ENCODE results near the gene TMA7.

Gene TMA7

DNA sequence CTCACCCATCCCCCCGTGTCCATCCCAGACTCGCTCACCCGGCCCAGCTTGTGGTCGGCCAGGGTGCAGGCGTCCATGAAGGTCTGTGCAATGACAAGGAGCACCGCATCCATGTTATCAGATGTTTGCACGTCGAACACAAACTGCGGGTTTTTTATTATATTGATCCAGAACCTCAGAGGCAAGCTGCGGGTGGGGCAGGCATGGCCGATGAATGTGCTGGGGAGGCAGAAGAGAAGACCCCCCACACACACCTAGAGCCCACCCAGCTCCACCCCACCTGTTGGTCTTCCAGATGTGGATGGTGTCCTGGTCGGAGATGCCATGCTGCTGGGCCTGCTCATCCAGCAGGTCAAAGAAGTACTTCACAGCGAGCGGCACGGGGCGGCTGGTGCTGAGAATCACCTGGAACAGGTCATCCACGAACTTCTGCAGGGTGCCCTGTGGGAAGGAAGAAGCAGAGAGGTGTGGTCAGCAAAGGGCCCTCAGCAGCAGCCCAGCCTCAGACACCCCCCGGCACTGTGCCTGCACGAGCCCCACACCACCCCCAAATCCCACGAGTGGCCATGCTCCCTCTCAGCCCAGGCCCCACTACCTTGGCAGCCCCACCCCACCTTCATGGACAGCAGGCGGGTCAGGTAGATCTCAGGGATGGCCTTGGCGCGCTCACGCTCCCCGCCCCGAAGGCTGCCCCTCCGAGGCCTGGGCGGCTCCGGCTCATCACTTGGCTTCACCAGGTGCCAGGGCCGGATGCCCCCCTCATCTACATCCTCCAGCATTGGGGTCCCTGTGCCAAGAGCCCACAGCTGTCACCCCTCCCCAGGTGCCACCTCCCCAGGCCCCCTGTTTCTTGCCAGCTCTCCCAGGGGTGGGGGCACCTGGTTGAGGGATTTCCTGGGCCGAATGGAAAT lies 30.5 kb upstream of the TMA7 start:
- DNase-seq: no peak

DNA sequence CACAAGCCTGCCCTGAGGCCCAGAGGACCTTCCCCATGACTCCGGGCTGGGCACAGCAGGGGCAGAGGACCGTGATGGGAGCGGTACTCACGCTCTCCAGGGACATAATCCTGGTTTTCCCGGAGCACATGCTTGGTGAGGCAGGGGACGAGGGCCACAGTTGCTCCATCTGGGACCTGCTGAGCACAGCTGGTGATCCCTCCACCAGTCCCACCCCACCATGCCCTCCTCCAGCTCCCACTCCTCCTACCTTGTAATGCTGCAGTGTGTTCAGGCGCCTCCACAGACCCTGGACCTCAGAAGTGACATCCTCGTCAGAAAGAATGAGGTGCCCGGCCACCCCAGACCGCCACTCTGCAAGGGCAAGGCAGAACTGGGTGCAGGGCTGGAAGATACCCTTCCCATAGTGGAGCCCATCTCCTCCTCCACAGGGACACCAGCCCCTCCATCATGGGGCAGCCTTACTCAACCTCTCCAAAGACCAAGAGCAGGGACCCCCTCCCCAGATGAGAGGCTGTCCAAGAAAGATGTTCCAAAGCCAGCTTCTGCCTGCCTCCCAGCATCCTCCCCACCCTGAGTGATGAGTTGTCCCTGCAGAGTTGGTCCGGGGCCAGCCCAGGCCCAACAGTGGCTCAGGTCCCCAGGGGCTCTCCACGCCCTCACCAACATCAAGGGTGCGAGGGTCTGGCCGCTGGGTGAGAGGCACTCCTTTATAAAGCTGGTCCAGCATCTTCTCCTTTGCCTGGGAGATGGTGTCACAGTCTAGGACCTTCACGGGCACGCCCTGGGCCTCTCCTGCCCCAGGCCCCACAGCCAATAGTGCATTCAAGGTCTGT lies 29.6 kb upstream of the TMA7 start:
- no peak for DNase-seq

DNA sequence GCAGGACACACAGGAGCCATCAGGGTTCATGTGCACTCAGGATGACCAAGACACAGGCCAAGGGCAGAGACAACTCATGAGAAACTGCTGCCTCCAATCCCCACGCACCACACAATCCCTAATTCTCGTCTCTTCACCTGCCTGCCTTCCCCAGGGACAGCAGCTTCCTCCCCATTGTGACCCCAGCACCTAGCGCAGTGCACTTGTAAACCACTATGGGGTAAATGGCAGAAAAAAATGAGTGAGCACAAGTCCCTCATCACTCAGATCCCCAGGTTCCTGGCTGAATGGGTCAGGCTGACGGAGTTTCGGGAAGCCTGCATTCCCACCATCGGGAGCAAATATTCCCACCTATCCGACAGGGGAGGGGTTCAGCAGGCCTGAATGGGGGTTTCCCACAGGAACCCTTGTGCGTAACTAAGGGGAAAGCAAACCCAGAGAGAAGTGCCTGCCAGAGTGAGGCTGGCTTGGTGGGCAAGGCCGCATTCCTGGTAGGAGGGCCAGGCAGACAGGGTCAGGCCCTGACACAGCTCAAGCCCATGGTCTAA lies 28.9 kb upstream of the TMA7 start:
- DNase-seq: no peak

- DNase-seq: no peak
Observed at GRCh38 chr3:48411606-48412374, 28.3 kb upstream of the TMA7 start.

DNA sequence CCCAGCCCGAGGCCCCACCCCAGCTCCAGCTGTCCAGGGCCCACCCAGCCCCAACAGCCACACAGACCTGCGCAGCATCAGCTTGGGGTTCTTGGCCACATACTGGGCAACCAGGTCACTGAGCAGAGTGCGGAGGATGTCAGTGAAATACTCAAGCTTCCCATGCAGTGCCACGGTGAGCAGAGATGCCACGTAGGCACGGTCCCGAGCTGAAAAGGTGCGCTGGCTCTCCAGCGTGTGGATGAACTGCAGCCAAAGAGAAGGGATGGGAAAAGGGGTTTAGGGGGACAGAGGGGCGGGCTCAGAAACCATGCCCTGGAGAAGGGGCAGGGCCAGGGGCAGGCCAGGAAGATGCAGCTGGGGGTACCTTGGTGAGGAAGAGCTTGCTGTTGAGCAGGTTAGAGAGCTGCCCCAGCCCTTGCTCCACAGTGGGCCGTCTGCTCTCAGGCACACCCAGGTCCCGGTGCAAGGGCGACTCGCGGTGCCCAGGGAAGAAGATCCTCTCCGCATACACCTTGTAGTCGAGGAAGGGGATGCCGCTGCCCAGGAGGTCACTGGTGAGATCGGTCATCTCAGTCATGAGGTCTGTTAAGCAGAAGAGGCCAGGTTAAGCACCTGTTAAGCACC lies 27.6 kb upstream of the TMA7 start:
- no peak for DNase-seq

- no peak for DNase-seq
Observed at GRCh38 chr3:48413086-48413485, 27.0 kb upstream of the TMA7 start.

DNA sequence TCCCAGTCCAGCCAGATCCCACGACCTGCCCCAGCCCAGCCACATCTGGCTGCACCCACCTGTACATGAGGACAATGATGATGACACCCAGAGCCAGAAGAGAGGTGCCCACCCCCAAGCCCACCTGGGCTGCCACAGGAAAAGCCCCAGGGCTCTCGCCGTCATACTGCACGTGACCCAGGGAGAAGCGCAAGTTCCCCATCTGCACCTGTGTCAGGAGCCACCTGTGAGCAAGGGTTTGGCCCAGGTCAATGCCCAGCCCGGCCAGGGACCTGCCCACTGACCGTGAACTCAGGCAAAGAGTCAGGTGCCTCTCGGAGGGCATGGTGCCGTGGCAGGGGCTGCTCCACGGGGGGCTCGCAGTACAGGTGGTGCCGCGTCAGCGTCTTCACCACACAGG lies 26.4 kb upstream of the TMA7 start:
- no peak for DNase-seq

DNA sequence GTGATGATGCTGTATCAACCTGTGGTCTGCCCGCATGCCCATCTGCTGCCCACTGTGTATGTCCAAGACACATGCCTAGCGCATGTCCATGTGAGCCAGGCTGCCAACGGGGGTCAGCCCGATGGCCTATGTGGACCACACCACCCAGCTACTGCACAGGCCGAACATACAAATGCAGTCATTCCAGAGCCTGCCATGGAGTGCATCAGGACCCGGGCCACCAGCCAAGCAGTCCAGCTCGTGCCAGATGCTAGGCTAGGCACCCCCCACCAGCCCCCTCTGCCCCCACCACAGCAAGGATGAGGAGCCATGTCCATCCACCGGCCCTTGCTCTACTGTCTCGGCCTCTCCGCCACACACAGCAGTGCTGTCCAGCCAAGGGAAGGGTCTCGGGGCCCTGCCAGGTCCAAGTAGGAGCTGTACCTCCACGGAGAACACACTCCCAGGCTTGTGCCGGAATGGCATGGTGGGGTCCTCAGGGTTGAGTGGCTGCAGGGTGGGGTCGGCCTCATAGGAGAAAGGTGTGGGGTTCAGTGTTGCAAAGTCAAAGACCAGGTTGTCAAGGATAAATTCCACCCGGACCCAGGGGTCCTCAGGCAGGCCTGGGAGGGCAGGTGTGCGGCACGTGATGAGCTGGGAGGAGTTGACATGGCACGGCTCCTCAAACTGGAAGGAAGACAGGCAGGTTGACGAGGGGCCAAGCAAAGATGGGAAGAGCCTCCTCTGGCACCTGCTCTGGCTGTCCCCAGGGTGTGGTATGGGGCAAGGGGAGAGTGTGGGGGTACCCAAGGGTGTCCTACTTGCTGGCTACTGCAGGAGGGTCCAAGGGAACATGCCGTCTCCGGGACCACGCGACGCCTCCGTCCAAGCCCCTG lies 25.4 kb upstream of the TMA7 start:
- no peak for DNase-seq

- no peak for DNase-seq
Observed at GRCh38 chr3:48415251-48415953, 24.7 kb upstream of the TMA7 start.

GRCh38 chr3:48416091-48416505 lies 24.0 kb upstream of the TMA7 start:
- no peak for DNase-seq

DNA sequence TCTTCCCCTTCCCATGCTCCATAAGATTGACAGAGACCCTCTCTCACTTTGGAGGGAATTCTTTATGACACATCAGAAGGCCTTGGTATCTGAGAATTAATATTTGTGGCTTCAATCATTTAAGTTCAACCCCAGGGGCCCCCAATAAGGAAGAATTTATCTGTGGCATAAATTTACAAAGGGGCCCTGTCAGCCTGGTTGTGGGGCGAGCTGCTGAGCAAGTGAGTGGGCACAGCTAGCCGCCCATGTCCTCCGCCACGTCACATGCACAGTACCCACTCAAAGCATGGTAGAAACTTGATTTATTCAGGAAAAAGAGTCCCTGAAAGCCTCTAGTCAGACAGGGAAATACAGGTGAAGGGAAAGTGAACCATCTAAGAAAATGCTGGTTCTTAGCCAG lies 23.5 kb upstream of the TMA7 start:
- no peak for DNase-seq

- DNase-seq: no peak
Observed at GRCh38 chr3:48417529-48418108, 22.4 kb upstream of the TMA7 start.

DNA sequence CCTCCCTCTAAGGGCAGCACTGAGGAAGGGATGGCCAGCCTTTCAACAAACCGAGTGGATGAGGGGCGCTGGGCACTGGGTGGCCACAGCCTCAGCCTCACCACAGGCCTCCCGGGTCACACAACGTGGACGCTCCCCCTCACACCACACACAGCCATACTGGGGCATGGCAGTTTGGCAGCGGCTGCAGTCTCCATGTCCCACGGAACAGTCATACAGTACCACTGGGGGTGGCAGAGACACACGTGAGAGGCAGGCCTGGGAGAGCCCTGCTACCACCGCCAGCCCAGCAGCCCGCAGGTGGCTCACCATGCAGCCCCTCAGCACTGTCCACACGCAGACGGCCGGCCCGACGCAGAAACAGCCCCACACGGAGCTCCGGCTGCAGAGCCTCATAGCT lies 21.9 kb upstream of the TMA7 start:
- DNase-seq: no peak

GRCh38 chr3:48418651-48419050 lies 21.4 kb upstream of the TMA7 start:
- no peak for DNase-seq

DNA sequence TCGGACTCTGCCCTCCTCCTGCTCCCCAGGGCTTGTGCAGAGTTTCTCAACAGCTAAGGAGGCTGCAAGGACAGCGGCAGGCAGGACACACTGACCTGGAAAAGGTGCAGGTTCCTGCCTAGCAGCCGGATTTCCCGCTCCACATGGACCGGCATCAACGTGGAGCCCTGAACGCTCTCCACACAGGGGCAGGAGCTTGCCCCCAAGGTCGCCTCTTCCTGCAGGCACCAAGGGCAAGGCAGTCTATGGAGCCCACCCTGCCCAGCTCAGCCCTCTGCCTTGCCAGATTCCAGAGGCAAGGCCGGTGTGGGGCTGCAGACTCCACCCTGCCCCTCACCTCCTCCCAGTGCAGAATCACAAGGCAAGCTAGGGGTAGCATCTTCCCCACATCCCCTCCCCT lies 20.9 kb upstream of the TMA7 start:
- no peak for DNase-seq

GRCh38 chr3:48419597-48419996 lies 20.5 kb upstream of the TMA7 start:
- no peak for DNase-seq

GRCh38 chr3:48420561-48420960 lies 19.5 kb upstream of the TMA7 start:
- no peak for DNase-seq

GRCh38 chr3:48422272-48422671 lies 17.8 kb upstream of the TMA7 start:
- DNase-seq: no peak

DNA sequence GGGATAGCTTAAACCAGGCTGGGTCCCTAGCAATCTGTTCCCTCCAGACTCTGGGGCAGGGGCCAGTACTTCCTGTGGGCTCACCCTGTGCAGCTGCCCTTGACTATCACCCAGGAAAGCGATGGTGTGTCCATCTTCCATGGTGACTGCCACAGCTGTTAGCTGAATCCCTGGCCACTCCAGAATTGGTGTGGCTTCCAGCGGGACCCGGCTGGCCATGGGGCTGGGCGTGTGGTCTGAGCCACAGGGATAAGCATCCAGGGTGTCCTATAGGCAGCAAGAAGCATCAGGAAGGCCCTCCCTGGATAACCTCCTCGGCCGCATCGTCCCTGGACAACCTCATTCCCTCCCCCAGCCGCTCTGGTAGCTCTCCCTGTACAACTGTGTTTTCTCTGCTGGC lies 17.4 kb upstream of the TMA7 start:
- DNase-seq: no peak

DNA sequence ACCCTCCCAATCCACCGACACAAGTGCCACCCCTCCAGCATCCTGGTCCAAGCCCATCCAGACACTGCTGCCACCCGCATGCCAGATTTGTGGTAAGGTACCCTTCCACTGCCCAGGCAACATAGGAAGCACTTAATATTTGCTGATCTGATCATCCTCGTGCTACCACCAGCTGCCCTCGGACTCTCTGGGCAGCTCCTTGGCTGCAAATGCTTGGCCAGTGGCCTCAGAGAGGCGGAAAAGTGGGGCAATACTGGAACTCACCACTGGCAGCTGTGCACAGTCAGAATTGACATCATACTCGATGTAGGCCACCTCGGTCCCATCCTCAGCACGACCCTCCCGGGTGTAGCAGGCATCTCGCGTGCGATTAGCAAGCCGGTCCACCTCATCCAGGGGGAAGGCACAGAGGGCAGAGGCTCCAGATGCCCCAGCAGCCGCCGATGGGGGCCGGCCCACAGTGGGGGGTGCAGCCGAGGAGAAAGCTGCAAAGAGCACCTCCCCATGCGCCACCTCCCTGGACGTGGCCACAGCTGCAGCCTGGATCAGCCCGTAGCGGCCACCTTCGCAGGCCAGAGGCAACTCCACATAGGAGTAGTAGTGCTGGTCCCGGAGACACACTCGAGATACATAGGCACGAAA lies 16.7 kb upstream of the TMA7 start:
- DNase-seq: no peak

All from activated CD4-positive, alpha-beta T cell treated with anti-CD3 and anti-CD28 coated beads, Interleukin-2, amount 50 U/mL, for 4 hours (primary cell).